Measurements from ENCODE around the gene KMT5B. TPM values are rescaled to one million over a fixed set of nuclear protein-coding genes. Genes with fewer than 3 reads are reported as not detected.

The KMT5B gene
- total and polyA plus RNA-seq, 2 experiments from 2014 or later = 26.4 to 31.0 TPM

- Mint-ChIP-seq H3K4me1 (peaks cover 5% of the 10 kb centered on the region; the same call in 2 of the 3 replicates), H3K27me3 (ENCODE audit: insufficient read depth, low read depth, poor library complexity) (peaks cover 2% of the 10 kb centered on the region), H3K9me3 (peaks cover 33% of the 10 kb centered on the region), H3K4me3 (no peak overlapping the region), H3K36me3 (ENCODE audit: low read depth) (peaks cover 23% of the 10 kb centered on the region), H3K27ac (no peak overlapping the region)
- Histone ChIP-seq H3K79me2 (replicated peaks; ENCODE audit: insufficient read depth) (no peaks in the 10 kb centered on the region), H3K36me3 (ENCODE audit: insufficient read depth) (peaks cover 10% of the 10 kb centered on the region), H2AFZ (peak overlapping the region; percentile 87), H3K27me3 (ENCODE audit: insufficient read depth) (no peaks in the 10 kb centered on the region), H3K4me2 (no peak overlapping the region), H3K4me1 (ENCODE audit: insufficient read depth) (no peaks in the 10 kb centered on the region), H3K27ac (ENCODE audit: low read depth) (no peak overlapping the region), H3K9me2 (ENCODE audit: insufficient read depth) (no peaks in the 10 kb centered on the region), H3K4me3 (no peak overlapping the region), H3F3A (replicated peaks; ENCODE audit: low read depth) (no peaks in the 10 kb centered on the region), H4K20me1 (replicated peaks; ENCODE audit: insufficient read depth) (no peaks in the 10 kb centered on the region)
- DNase-seq (ENCODE audit: low spot score) = no peak
- no peak for ATAC-seq
- TF ChIP-seq ZNF331 (CRISPR knock-in tag; IDR thresholded peaks at IDR 0.05; ENCODE audit: low read depth) = no peak
- TF ChIP-seq JUNB (IDR thresholded peaks at IDR 0.05; ENCODE audit: unreplicated experiment) = no peak
- no peak for TF ChIP-seq STAT1 (IDR thresholded peaks at IDR 0.05; ENCODE audit: unreplicated experiment)
- TF ChIP-seq ETS1 (IDR thresholded peaks at IDR 0.05) = no peak
- TF ChIP-seq CREB1 (CRISPR knock-in tag; IDR thresholded peaks at IDR 0.05; ENCODE audit: low read depth) = no peak
- no peak for TF ChIP-seq EZH2 (IDR thresholded peaks at IDR 0.05; ENCODE audit: low read depth, unreplicated experiment)
- TF ChIP-seq, protein P1, sequence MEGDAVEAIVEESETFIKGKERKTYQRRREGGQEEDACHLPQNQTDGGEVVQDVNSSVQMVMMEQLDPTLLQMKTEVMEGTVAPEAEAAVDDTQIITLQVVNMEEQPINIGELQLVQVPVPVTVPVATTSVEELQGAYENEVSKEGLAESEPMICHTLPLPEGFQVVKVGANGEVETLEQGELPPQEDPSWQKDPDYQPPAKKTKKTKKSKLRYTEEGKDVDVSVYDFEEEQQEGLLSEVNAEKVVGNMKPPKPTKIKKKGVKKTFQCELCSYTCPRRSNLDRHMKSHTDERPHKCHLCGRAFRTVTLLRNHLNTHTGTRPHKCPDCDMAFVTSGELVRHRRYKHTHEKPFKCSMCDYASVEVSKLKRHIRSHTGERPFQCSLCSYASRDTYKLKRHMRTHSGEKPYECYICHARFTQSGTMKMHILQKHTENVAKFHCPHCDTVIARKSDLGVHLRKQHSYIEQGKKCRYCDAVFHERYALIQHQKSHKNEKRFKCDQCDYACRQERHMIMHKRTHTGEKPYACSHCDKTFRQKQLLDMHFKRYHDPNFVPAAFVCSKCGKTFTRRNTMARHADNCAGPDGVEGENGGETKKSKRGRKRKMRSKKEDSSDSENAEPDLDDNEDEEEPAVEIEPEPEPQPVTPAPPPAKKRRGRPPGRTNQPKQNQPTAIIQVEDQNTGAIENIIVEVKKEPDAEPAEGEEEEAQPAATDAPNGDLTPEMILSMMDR (conservative IDR thresholded peaks at IDR 0.05; ENCODE audit: low read depth in 2 of 2) = no peak
- TF ChIP-seq, protein P2, sequence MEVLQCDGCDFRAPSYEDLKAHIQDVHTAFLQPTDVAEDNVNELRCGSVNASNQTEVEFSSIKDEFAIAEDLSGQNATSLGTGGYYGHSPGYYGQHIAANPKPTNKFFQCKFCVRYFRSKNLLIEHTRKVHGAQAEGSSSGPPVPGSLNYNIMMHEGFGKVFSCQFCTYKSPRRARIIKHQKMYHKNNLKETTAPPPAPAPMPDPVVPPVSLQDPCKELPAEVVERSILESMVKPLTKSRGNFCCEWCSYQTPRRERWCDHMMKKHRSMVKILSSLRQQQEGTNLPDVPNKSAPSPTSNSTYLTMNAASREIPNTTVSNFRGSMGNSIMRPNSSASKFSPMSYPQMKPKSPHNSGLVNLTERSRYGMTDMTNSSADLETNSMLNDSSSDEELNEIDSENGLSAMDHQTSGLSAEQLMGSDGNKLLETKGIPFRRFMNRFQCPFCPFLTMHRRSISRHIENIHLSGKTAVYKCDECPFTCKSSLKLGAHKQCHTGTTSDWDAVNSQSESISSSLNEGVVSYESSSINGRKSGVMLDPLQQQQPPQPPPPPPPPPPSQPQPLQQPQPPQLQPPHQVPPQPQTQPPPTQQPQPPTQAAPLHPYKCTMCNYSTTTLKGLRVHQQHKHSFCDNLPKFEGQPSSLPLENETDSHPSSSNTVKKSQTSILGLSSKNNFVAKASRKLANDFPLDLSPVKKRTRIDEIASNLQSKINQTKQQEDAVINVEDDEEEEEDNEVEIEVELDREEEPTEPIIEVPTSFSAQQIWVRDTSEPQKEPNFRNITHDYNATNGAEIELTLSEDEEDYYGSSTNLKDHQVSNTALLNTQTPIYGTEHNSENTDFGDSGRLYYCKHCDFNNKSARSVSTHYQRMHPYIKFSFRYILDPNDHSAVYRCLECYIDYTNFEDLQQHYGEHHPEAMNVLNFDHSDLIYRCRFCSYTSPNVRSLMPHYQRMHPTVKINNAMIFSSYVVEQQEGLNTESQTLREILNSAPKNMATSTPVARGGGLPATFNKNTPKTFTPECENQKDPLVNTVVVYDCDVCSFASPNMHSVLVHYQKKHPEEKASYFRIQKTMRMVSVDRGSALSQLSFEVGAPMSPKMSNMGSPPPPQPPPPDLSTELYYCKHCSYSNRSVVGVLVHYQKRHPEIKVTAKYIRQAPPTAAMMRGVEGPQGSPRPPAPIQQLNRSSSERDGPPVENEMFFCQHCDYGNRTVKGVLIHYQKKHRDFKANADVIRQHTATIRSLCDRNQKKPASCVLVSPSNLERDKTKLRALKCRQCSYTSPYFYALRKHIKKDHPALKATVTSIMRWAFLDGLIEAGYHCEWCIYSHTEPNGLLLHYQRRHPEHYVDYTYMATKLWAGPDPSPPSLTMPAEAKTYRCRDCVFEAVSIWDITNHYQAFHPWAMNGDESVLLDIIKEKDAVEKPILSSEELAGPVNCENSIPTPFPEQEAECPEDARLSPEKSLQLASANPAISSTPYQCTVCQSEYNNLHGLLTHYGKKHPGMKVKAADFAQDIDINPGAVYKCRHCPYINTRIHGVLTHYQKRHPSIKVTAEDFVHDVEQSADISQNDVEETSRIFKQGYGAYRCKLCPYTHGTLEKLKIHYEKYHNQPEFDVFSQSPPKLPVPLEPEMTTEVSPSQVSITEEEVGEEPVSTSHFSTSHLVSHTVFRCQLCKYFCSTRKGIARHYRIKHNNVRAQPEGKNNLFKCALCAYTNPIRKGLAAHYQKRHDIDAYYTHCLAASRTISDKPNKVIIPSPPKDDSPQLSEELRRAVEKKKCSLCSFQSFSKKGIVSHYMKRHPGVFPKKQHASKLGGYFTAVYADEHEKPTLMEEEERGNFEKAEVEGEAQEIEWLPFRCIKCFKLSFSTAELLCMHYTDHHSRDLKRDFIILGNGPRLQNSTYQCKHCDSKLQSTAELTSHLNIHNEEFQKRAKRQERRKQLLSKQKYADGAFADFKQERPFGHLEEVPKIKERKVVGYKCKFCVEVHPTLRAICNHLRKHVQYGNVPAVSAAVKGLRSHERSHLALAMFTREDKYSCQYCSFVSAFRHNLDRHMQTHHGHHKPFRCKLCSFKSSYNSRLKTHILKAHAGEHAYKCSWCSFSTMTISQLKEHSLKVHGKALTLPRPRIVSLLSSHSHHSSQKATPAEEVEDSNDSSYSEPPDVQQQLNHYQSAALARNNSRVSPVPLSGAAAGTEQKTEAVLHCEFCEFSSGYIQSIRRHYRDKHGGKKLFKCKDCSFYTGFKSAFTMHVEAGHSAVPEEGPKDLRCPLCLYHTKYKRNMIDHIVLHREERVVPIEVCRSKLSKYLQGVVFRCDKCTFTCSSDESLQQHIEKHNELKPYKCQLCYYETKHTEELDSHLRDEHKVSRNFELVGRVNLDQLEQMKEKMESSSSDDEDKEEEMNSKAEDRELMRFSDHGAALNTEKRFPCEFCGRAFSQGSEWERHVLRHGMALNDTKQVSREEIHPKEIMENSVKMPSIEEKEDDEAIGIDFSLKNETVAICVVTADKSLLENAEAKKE (CRISPR knock-in tag; IDR thresholded peaks at IDR 0.05) = no peak
- TF ChIP-seq REST (IDR thresholded peaks at IDR 0.05; ENCODE audit: unreplicated experiment) = no peak
- no peak for TF ChIP-seq POLR2AphosphoS5 (IDR thresholded peaks at IDR 0.05; ENCODE audit: low read depth)
- TF ChIP-seq ZNF114 (CRISPR knock-in tag; IDR thresholded peaks at IDR 0.05) = no peak
- TF ChIP-seq EZH2phosphoT487 (IDR thresholded peaks at IDR 0.05; ENCODE audit: unreplicated experiment) = no peak
- no peak for TF ChIP-seq NANOG (IDR thresholded peaks at IDR 0.05; ENCODE audit: borderline replicate concordance)
These were observed 75.3 kb downstream of the KMT5B start for GRCh38 chr11:68137833-68138232.
